Measurements from ENCODE around the gene DLST.
"Not testable (repeated sequence)": the region's sequence is repeated elsewhere in the genome, so short reads cannot be mapped to it uniquely, and the experiment has no call there.

The DLST gene

DNA sequence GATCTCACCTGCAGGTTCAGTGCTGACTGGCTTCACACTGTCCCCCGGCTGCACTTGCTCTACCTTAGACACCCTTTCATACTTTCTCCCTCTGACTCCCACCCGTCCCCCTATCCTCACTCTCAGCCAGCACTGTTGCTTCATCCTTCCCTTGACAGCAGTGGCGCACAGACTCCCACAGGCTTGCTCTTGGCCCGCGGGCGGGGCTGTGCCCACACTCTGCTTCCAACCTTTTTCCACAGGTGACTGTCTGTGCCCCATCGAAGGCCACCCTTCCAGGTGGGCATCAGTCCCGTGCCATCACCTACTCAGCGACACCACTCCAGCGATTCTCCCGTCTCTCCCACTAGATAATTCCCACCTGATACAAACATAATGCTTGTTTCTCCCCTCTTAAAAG, 42.3 kb downstream of the DLST start:
- DNase-seq = no peak
- H3K36me3 ChIP-seq (replicated peaks; ENCODE audit: insufficient read depth, low read length) = no peaks in the 10 kb centered on the region
- no peaks in the 10 kb centered on the region for H3K79me2 ChIP-seq (ENCODE audit: low read length)
- H3K4me1 ChIP-seq (ENCODE audit: low read length) = no peaks in the 10 kb centered on the region
- H3F3A ChIP-seq (ENCODE audit: insufficient read depth, low read length) = no peaks in the 10 kb centered on the region
- no peaks in the 10 kb centered on the region for H3K27me3 ChIP-seq (replicated peaks; ENCODE audit: insufficient read depth, low read length)
- H3K9me3 ChIP-seq (replicated peaks; ENCODE audit: insufficient read depth, low read length) = no peaks in the 10 kb centered on the region
- TF ChIP-seq, protein P1, sequence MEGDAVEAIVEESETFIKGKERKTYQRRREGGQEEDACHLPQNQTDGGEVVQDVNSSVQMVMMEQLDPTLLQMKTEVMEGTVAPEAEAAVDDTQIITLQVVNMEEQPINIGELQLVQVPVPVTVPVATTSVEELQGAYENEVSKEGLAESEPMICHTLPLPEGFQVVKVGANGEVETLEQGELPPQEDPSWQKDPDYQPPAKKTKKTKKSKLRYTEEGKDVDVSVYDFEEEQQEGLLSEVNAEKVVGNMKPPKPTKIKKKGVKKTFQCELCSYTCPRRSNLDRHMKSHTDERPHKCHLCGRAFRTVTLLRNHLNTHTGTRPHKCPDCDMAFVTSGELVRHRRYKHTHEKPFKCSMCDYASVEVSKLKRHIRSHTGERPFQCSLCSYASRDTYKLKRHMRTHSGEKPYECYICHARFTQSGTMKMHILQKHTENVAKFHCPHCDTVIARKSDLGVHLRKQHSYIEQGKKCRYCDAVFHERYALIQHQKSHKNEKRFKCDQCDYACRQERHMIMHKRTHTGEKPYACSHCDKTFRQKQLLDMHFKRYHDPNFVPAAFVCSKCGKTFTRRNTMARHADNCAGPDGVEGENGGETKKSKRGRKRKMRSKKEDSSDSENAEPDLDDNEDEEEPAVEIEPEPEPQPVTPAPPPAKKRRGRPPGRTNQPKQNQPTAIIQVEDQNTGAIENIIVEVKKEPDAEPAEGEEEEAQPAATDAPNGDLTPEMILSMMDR (IDR thresholded peaks at IDR 0.05; ENCODE audit: low read length) = no peak
- TF ChIP-seq EZH2 (optimal IDR thresholded peaks at IDR 0.05; ENCODE audit: low read depth, low read length) = no peak
- no peak overlapping the region for H3K27ac ChIP-seq (ENCODE audit: low read length)
- no peak overlapping the region for H2AFZ ChIP-seq (ENCODE audit: low read length)
- H3K9me2 ChIP-seq (replicated peaks; ENCODE audit: insufficient read depth, low read length) = no peaks in the 10 kb centered on the region
- no peak overlapping the region for H3K4me3 ChIP-seq (ENCODE audit: low read length)
- H4K20me1 ChIP-seq (ENCODE audit: insufficient read depth, low read length) = no peaks in the 10 kb centered on the region
- H3K4me2 ChIP-seq (ENCODE audit: low read depth, low read length) = no peak overlapping the region
- no peak overlapping the region for H3K9ac ChIP-seq (ENCODE audit: low read length)

DNA sequence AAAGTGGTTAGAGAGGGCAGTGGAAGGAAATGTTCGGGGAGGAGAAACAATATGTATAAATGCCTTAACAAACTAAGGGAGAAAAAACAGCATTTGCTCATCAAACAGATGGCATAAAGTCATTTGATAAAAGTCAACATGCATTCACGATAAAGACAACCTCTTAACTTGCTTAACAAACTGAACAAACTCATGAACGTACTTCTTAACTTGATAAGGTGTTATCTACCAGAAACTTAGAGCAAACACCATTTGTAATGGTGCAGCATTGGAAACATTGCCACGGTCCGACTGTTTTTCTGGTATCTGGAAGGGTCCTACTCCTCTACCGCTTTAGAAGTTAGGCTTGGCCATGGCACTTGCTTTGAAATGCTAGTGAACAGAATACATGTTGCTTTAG, 45.5 kb downstream of the DLST start:
- H4K20me1 ChIP-seq (ENCODE audit: insufficient read depth, low read length) = no peaks in the 10 kb centered on the region
- TF ChIP-seq EZH2phosphoT487 (IDR thresholded peaks at IDR 0.05; ENCODE audit: low read length) = no peak
- TF ChIP-seq, protein P1 (IDR thresholded peaks at IDR 0.05; ENCODE audit: low read length) = no peak
- no peak for TF ChIP-seq EZH2 (optimal IDR thresholded peaks at IDR 0.05; ENCODE audit: low read depth, low read length)
- no peaks in the 10 kb centered on the region for H3K27me3 ChIP-seq (replicated peaks; ENCODE audit: insufficient read depth, low read length)
- no peak overlapping the region for H2AFZ ChIP-seq (ENCODE audit: low read length)
- no peak overlapping the region for H3K9ac ChIP-seq (ENCODE audit: low read length)
- H3K36me3 ChIP-seq (replicated peaks; ENCODE audit: insufficient read depth, low read length) = no peaks in the 10 kb centered on the region
- no peak for DNase-seq
- H3K9me2 ChIP-seq (replicated peaks; ENCODE audit: insufficient read depth, low read length) = no peaks in the 10 kb centered on the region
- no peak overlapping the region for H3K4me3 ChIP-seq (ENCODE audit: low read length)
- no peaks in the 10 kb centered on the region for H3F3A ChIP-seq (ENCODE audit: insufficient read depth, low read length)
- H3K4me2 ChIP-seq (ENCODE audit: low read depth, low read length) = no peak overlapping the region
- H3K4me1 ChIP-seq (ENCODE audit: low read length) = no peaks in the 10 kb centered on the region
- no peaks in the 10 kb centered on the region for H3K79me2 ChIP-seq (ENCODE audit: low read length)
- H3K27ac ChIP-seq (ENCODE audit: low read length) = no peak overlapping the region
- H3K9me3 ChIP-seq (replicated peaks; ENCODE audit: insufficient read depth, low read length) = no peaks in the 10 kb centered on the region

DNA sequence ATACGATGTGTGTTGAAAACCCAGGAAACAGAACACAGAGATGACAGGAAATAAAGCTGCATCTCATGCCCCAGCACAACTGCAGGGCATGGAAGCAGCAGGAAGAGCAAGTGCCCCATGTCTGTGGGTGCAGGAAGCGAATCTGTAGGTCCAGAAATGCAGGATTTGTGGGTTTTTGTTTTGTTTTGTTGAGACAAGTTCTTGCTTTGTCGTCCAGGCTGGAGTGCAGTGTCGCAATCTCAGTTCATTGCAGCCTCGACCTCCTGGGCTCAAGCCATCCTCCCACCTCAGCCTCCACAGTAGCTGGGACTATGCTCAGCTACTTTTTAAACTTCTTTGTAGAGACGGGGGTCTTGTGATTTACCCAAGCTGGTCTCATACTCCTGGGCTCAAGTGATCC, 47.5 kb downstream of the DLST start:
- Histone ChIP-seq H3K4me2 (ENCODE audit: low read depth, low read length) (no peak overlapping the region), H3K4me1 (ENCODE audit: low read length) (no peaks in the 10 kb centered on the region), H3K27ac (ENCODE audit: low read length) (no peak overlapping the region), H3F3A (ENCODE audit: insufficient read depth, low read length) (no peaks in the 10 kb centered on the region), H3K9ac (ENCODE audit: low read length) (no peak overlapping the region), H2AFZ (ENCODE audit: low read length) (no peak overlapping the region), H3K9me2 (replicated peaks; ENCODE audit: insufficient read depth, low read length) (no peaks in the 10 kb centered on the region), H3K9me3 (replicated peaks; ENCODE audit: insufficient read depth, low read length) (no peaks in the 10 kb centered on the region), H3K79me2 (ENCODE audit: low read length) (no peaks in the 10 kb centered on the region), H3K4me3 (ENCODE audit: low read length) (no peak overlapping the region), H3K27me3 (replicated peaks; ENCODE audit: insufficient read depth, low read length) (no peaks in the 10 kb centered on the region), H3K36me3 (replicated peaks; ENCODE audit: insufficient read depth, low read length) (no peaks in the 10 kb centered on the region), H4K20me1 (ENCODE audit: insufficient read depth, low read length) (no peaks in the 10 kb centered on the region)
- DNase-seq = no peak
- TF ChIP-seq, protein P1 (IDR thresholded peaks at IDR 0.05; ENCODE audit: low read length) = no peak

DNA sequence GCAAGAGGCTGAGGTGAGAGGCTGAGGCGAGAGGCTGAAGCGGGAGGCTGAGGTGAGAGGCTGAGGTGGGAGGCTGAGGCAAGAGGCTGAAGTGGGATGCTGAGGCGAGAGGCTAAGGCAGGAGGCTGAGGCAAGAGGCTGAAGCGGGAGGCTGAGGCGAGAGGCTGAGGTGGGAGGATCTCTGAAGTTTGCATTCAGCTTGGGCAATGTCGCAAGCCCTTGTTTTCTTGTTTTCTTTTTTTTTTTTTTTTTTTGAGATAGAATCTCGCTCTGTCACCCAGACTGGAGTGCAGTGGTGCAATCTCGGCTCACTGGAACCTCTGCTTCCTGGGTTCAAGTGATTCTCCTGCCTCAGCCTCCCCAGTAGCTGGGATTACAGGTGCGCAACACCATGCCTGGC, 50.0 kb downstream of the DLST start:
- not testable (repeated sequence) for H3K79me2 ChIP-seq (ENCODE audit: low read length); H3K4me3 ChIP-seq (ENCODE audit: low read length); H3K9ac ChIP-seq (ENCODE audit: low read length); H3K27me3 ChIP-seq (replicated peaks; ENCODE audit: insufficient read depth, low read length); DNase-seq; H3K9me2 ChIP-seq (replicated peaks; ENCODE audit: insufficient read depth, low read length); H4K20me1 ChIP-seq (ENCODE audit: insufficient read depth, low read length); H3K4me2 ChIP-seq (ENCODE audit: low read depth, low read length); H3K27ac ChIP-seq (ENCODE audit: low read length); H3K36me3 ChIP-seq (replicated peaks; ENCODE audit: insufficient read depth, low read length); H3K4me1 ChIP-seq (ENCODE audit: low read length); H2AFZ ChIP-seq (ENCODE audit: low read length); H3K9me3 ChIP-seq (replicated peaks; ENCODE audit: insufficient read depth, low read length); H3F3A ChIP-seq (ENCODE audit: insufficient read depth, low read length)
